COLO668 (cell line): Measurements from ENCODE around the gene ADGRD2.

ENCODE experiments used
- DNase-seq: peaks from one replicate; lab custom pipeline; 2025; ENCODE audit not compliant: unreplicated experiment; lab: John Stamatoyannopoulos, UW

ADGRD2 gene

DNA sequence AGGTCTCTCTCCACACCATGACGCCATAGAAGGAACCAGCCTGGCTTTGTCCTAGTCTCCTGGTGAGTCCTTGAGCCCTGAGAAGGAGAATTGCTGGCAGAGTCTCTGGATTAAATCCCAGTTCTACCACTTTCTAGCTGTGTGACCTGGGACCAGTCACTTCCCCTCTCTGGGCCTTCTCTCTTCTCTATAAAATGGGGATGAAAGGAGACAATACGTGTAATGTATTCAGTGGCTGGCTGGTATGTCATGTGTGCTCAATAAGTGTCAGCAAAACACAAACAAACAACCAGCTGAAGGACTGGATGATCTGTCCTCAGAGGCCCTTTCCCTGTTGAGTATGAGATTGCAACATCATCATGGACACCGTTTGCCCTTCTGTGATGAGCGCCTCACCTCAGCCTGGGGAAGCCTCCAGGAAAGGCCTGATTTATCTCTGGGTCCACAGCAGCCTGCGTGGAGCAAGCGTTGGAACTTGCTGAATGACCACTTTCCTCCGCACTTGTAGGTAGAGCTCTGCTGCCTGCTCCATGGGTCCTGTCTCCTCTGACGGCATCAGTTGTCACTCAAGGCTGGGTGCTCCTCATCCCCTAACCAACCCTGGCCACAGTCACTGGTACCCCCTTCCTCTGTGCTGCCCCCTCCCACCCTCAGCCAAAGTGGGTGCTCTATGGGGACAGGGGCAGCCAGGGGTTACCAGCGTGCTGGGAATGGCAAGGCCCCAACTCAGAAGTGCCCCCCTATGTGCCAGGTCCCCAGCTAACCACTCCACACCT lies 60.6 kb downstream of the ADGRD2 start:
- DNase-seq, result no peak

DNA sequence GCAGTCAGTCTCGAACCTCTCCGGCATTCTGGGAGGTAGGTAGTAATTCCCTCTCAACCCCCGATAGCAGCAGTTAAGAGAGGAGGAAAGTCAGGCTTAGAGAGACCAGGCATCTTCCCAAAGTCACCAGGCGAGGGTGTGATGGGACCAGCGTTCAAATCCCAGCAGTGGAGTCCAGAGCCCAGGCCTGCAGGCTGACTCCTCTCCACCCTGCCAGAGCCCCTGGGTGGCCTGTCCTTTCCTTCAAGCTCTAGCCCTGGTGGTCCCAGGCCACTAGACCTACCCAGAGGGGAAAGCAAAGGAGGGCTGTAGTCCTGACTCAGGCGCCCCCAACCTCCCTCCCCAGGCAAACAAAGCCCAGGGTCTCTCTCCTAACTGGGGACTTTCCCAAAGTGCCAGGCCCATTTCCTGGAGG lies 61.2 kb downstream of the ADGRD2 start:
- no peak for DNase-seq

DNA sequence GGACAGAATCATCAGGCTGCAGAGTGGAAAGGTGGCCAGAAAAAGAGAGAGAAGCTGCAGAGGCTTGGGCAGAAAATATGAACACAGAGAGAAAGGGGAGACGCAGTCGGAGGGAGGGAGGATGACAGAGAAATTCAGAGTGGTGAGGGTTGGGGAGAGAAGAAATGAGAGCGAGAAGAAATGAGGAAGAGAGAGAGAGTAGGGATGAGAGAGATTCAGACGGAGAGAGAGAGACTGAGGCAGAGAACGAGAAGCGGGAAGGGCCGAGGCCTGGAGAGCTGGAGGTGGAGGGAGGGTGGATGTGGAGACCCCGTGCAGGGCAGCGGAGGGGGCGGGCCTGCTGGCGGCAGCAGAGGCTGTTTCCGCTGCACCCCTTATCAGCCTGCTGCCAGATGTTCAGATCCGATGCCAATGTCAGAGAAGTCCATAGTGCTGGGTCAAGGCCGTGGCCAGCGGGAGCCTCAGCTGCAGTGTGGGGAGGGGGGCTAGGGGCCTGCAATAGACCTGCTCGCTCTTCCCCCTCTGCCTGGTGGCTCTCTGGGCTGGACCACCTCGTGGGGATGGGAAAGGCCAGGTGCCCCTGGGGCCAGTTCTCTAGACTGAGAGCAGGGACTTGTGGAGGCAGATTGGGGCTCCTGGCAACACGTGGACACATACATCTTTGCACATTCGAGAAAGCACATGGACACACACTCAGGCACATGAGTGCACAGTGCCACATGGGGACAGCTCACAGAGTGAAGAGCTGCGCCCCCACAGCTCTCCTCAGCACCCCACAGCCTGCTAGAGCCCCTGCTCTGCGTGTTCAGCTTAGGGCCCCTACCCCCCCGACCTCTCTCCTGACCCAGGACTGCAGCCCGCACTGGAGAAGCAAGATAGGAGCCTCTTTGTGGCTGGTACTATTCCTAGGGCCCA lies 61.9 kb downstream of the ADGRD2 start:
- DNase-seq, result no peak

DNA sequence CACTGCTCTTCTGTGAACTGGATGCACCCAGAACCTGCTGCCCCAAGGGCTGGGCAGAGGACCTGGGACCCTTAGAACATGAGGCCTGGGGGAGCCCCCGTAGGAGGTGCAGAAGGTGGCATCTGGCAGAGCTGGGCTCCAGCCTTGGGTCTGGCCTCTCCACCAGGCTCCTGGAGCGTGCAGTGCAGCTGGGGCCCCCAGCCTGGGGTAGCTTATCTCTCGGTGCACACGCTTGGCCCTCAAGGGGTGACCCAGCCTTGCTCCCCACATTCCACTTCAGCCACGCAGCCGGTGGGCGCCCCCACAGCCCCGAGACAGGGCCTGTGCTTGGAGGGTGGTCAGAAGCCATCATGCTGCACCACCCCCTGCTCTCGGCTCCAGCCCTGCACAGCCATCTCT lies 62.6 kb downstream of the ADGRD2 start:
- DNase-seq, result no peak

DNA sequence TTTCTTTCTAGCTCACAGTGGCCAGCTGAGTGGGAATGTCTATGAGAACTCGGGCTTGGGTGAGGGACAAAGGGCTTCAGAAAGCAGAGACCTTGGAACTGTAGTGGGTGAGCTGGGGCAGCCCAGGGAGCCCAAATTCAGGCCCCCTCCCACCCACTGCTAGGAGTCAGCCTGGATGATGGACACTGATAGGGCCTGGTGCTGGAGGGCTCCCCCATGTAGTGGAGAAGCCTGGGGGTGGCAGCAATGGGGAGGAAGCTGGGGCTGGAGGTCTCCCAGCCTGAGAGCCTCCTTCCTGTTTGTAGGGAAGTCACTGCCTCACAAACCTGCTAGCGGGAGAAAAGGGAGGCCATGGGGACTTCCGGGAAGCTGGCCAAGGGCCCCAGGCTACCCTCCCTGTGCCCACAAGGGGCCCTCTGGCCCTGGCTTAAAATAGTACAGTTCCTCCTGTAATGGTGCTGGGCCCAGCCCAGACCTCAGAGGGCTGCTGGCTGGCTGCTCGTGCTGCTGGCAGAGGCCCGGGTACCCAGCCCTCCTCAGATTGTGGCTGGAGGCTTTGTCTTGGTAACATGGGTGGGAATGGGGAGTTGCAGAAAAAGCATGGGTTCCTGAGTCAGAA lies 63.2 kb downstream of the ADGRD2 start:
- no peak for DNase-seq

DNA sequence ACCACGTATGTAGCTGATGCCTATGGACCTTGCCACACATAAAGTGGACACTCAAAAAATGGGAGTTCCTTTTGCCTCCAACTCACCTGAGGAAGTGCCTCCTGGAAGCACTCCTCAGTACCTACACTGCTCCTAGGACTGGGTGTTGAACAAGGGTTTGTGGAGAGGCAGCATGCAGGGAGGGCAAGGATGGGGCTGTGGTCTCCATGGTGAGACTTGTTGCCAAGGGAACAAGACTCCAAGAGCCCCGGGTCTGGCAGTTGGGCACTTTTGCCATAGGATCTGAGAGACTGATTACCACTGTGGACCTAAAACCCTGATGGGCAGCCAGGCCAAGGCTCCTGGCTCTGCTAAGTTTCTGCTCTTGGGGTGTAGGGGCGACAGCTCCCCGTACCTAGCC lies 63.9 kb downstream of the ADGRD2 start:
- no peak for DNase-seq

DNA sequence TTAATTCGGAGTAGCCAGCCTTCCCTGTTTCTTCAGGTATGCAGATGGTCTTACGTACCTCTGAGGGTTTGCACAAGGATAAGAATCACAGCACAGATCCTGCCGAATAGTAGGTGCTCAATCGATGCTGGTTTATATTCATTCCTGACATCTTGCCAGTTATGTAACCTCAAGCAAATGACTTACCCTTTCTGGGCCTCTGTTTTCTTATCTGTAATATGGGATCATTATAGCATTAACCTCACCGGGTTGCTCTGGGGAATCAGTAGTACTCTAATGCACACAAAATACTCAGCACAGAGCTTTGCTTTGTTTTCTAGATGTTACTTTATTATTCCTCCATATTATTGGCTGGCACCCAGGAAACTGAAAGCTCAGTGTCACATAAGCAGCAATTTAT lies 64.6 kb downstream of the ADGRD2 start:
- no peak for DNase-seq

DNA sequence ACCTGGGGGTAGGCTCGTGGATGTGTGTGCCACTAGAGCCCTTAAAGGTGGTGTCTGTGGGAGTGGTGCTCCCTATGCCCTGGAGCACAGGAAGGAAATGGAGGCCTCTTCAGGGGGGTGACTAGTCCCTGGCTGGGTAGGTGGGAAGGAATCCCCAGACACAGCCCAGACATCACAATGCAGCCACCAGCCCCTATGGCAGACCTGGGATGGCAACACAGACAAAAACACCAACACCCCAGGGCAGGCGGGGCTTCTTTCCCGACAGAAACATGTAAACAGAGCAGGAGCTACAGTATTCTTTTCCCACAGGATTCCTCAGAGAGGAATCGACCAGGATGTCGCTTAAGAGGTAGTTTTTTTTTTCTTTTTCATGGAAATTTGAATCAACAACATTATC lies 67.3 kb downstream of the ADGRD2 start:
- no peak for DNase-seq

DNA sequence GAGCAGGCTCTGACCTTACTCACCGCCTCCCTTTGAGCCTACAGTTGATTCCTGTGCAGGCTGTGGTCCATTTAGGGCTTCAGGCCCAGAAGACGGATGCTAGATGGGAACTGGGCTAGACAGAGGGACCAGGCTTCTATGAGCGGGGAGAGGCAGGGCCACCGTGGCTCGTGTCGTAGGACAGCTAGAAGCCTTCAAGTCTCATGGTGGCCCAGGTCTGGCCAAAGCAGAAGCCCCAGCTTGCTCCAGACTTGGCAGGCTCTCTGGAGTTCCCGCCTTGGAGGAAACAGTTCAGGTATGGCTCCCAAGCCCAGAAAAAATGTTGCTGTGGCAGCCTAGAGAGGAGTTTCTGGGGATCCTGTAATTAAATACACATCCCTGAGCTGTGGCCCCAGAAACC lies 67.9 kb downstream of the ADGRD2 start:
- DNase-seq, result no peak

DNA sequence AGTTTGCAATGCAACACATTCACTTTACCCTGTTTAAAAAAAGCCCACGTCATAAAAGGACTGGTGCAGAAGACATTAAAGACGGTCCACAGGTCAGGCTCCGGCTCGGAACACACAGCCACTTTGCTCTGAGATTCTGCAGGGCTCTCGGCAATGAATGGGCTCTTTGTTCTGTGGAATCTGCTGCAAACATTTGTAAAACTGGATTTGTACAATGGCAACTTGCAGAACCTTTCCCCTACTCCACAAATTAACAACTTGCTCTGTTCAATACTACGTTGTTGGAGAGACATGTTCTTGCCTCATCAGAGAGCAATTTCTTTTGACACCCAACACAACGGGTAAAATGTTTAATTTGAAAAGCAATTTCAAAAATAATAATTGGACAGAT lies 70.0 kb downstream of the ADGRD2 start:
- no peak for DNase-seq

DNA sequence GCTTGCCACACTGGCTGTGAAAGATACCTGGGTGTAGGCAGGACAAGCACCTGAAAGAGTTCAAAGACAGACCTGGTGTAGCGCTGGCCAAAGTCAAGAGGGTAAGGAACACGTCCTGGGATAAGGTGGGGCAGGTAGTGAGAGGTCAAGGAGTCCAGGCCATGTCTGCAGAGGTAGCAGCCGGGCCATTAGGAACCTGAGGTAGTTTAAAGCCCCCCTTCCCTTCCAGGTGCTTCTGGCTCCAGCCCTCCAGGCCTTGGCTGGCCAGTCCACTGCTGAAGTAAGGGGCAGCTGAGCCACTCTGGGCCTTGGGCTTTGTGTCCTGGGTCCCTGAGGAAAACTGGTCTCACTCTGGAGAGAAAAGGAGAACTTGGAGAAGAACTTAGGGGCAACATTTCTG lies 70.9 kb downstream of the ADGRD2 start:
- DNase-seq, result no peak

DNA sequence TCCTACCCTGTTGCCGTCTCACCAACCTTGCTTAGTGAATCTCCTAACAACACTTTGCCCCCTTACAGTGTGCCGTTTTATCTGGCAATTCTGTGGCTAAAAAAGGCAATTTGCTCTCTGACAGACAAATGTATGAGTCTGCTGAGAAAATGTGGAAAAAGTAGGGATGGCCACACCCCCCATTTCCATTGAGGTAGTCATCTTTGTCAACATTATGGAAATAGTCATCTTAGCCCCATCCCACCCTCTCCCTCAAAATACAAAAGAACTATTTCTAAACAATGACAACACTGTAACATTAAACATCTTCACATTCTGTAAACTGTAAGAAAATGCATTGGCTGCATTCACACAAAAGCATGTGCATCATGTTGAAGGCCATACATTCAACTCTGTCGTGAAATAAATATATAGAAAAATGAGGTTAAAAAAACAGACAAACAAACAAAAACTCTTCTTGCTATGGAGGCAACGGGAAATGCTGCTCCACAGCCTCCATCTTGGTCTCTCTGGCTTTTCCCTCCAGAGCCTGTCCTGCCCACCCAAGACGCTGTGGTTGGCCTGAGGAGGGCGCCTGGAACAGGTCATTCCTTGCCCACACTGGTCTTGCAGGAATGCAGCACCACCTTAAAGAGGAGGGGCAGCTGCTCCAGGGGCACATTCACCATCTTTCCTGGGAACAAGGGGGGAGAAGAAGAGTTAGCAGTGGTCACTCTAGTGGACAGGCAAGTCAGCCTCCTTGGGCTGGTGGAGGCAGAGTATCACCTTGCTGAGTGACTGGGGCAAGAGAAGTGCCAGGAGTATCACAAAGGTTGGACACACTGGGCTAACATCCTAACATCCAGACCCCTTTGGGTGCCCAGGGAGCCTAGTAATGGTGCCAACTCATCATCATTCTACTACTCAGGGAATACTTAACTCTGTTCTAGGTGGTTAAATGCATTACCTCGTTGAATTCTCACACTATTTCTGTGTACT lies 72.2 kb downstream of the ADGRD2 start:
- DNase-seq, result no peak

DNA sequence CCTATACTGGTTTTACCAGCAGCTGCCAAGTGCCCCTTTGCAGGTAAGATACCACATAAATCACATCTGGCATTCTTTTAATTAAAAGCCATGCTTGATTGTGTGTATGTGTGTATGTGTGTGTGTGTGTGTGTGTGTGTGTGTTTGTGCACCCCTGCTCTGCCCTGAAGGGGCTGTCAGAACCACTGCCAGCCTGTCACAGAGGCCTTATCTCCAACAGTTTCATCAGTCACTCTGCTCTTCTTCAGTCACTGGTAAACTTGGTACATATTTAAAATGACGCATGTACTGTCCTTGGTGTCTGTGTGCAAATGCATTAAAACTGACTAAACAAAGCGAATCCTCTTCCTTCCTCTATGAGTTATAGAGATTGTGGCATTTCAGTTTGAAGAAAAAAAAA lies 75.9 kb downstream of the ADGRD2 start:
- no peak for DNase-seq

DNA sequence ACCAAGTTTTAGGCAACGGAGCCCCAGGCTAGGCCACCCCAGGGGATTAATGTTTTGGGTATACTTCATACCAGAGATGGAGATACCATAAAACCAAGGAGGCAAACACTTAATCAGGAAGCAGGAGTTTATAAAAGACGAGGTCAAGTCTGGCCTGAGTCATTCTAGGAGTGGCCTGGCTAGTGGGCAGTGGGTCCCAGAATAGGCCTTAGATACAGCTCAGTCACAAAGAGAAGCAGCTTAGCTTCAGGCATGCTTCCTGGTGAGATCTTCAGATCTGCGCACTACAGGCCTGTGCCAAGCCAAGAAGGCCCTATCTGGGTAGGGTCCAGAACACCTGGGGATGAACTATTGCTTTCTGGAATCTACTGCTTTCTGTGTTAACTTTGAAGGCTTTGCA lies 77.5 kb downstream of the ADGRD2 start:
- DNase-seq, result no peak
